ENCODE measurements around the gene GPC4. TPM values are rescaled to one million over a fixed set of nuclear protein-coding genes. Genes with fewer than 3 reads are reported as not detected.

GPC4 gene
- total RNA-seq, 1 experiment from 2014 or later: 1.2 TPM

GRCh38 chrX:133369065-133369464 lies 46.2 kb downstream of the GPC4 start:
- H3K36me3 ChIP-seq (ENCODE audit: control insufficient read depth, insufficient read depth, low read length): no peaks in the 10 kb centered on the region
- ChIA-PET POLR2A (no interaction called here), CTCF (no interaction called here)
- H3K4me1 ChIP-seq: no peaks in the 10 kb centered on the region
- intact Hi-C loops (cut with micrococcal nuclease; ENCODE audit: unreplicated experiment): no loop called here
- Mint-ChIP-seq H3K4me1 (ENCODE audit: low read depth, unreplicated experiment) (no peaks in the 10 kb centered on the region), H3K4me3 (ENCODE audit: unreplicated experiment) (no peak overlapping the region), H3K36me3 (ENCODE audit: insufficient read depth, unreplicated experiment) (no peaks in the 10 kb centered on the region), H3K27me3 (ENCODE audit: insufficient read depth, unreplicated experiment) (no peaks in the 10 kb centered on the region), H3K27ac (ENCODE audit: unreplicated experiment) (no peak overlapping the region), H3K9me3 (ENCODE audit: unreplicated experiment) (no peaks in the 10 kb centered on the region)
- H3K9me3 ChIP-seq: no peaks in the 10 kb centered on the region
- no peaks in the 10 kb centered on the region for H3K27me3 ChIP-seq (replicated peaks; ENCODE audit: control insufficient read depth, insufficient read depth, low read length)
- TF ChIP-seq CTCF (IDR thresholded peaks at IDR 0.05; ENCODE audit: insufficient read depth in 1 of 2, low read depth in 1 of 2, low read length in 1 of 2, severe bottlenecking in 1 of 2, unreplicated experiment in 1 of 2): no peak
- no peak overlapping the region for H3K4me3 ChIP-seq (ENCODE audit: low read depth, low read length)
- DNase-seq: no peak
- no TSS peak for BruUV-seq (replicated peaks)

- BruUV-seq (replicated peaks): no TSS peak
- H3K36me3 Mint-ChIP-seq (ENCODE audit: insufficient read depth, unreplicated experiment): no peaks in the 10 kb centered on the region
- no peak overlapping the region for H3K27ac Mint-ChIP-seq (ENCODE audit: unreplicated experiment)
- no peaks in the 10 kb centered on the region for H3K27me3 Mint-ChIP-seq (ENCODE audit: insufficient read depth, unreplicated experiment)
- Histone ChIP-seq H3K4me3 (ENCODE audit: low read depth, low read length) (no peak overlapping the region), H3K27me3 (replicated peaks; ENCODE audit: control insufficient read depth, insufficient read depth, low read length) (no peaks in the 10 kb centered on the region), H3K4me1 (no peaks in the 10 kb centered on the region), H3K9me3 (no peaks in the 10 kb centered on the region), H3K36me3 (ENCODE audit: control insufficient read depth, insufficient read depth, low read length) (no peaks in the 10 kb centered on the region)
- TF ChIP-seq CTCF (IDR thresholded peaks at IDR 0.05; ENCODE audit: insufficient read depth in 1 of 2, low read depth in 1 of 2, low read length in 1 of 2, severe bottlenecking in 1 of 2, unreplicated experiment in 1 of 2): no peak
- intact Hi-C loops (cut with micrococcal nuclease; ENCODE audit: unreplicated experiment): no loop called here
- ChIA-PET POLR2A (no interaction called here), CTCF (no interaction called here)
- no peak overlapping the region for H3K4me3 Mint-ChIP-seq (ENCODE audit: unreplicated experiment)
- no peaks in the 10 kb centered on the region for H3K9me3 Mint-ChIP-seq (ENCODE audit: unreplicated experiment)
- H3K4me1 Mint-ChIP-seq (ENCODE audit: low read depth, unreplicated experiment): no peaks in the 10 kb centered on the region
- no peak for DNase-seq
These were observed 48.6 kb downstream of the GPC4 start for GRCh38 chrX:133366735-133367134.

GRCh38 chrX:133365871-133366611 lies 49.2 kb downstream of the GPC4 start:
- ChIA-PET POLR2A (no interaction called here), CTCF (no interaction called here)
- H3K9me3 ChIP-seq: no peaks in the 10 kb centered on the region
- no peak overlapping the region for H3K4me3 Mint-ChIP-seq (ENCODE audit: unreplicated experiment)
- no peaks in the 10 kb centered on the region for H3K36me3 Mint-ChIP-seq (ENCODE audit: insufficient read depth, unreplicated experiment)
- H3K27me3 ChIP-seq (replicated peaks; ENCODE audit: control insufficient read depth, insufficient read depth, low read length): no peaks in the 10 kb centered on the region
- H3K9me3 Mint-ChIP-seq (ENCODE audit: unreplicated experiment): no peaks in the 10 kb centered on the region
- BruUV-seq (replicated peaks): no TSS peak
- H3K4me1 Mint-ChIP-seq (ENCODE audit: low read depth, unreplicated experiment): no peaks in the 10 kb centered on the region
- no peaks in the 10 kb centered on the region for H3K36me3 ChIP-seq (ENCODE audit: control insufficient read depth, insufficient read depth, low read length)
- no peak overlapping the region for H3K4me3 ChIP-seq (ENCODE audit: low read depth, low read length)
- H3K27me3 Mint-ChIP-seq (ENCODE audit: insufficient read depth, unreplicated experiment): no peaks in the 10 kb centered on the region
- H3K4me1 ChIP-seq: no peaks in the 10 kb centered on the region
- no peak overlapping the region for H3K27ac Mint-ChIP-seq (ENCODE audit: unreplicated experiment)
- no peak for TF ChIP-seq CTCF (IDR thresholded peaks at IDR 0.05; ENCODE audit: insufficient read depth in 1 of 2, low read depth in 1 of 2, low read length in 1 of 2, severe bottlenecking in 1 of 2, unreplicated experiment in 1 of 2)
- DNase-seq: no peak
- intact Hi-C loops (cut with micrococcal nuclease; ENCODE audit: unreplicated experiment): no loop called here
